SJSA1 (cell line): ENCODE results near the gene NDUFA7. TPM values are rescaled to one million over a fixed set of nuclear protein-coding genes. Genes with fewer than 3 reads are reported as not detected.

Source experiments
- DNase-seq, 2 experiments: peaks; one replicate each; pipeline ENCODE4 v3.0.0-alpha.2; 2015 to 2020; ENCODE audit warnings: low spot score in 2 of 2, low read depth in 1 of 2
- H3K27ac ChIP-seq: fragments of 250-450 bp; sonication (Bioruptor Pico); 2 replicates; pipeline ENCODE4 v1.5.1; 2020; ENCODE audit warnings: mild to moderate bottlenecking, moderate library complexity
- H3K27me3 ChIP-seq: fragments of 250-450 bp; sonication (Bioruptor Pico); replicated peaks from 2 replicates; pipeline ENCODE4 v1.5.1; 2020; ENCODE audit warnings: mild to moderate bottlenecking, moderate library complexity
- H3K36me3 ChIP-seq: fragments of 250-450 bp; sonication (Bioruptor Pico); 2 replicates; pipeline ENCODE4 v1.5.1; 2020; ENCODE audit warnings: mild to moderate bottlenecking
- H3K4me1 ChIP-seq: fragments of 250-450 bp; sonication (Bioruptor Pico); replicated peaks from 2 replicates; pipeline ENCODE4 v1.6.1; 2021; ENCODE audit warnings: mild to moderate bottlenecking
- H3K4me3 ChIP-seq: fragments of 250-450 bp; sonication (Bioruptor Pico); 2 replicates; pipeline ENCODE4 v1.5.1; 2020; ENCODE audit warnings: mild to moderate bottlenecking
- H3K9me3 ChIP-seq: fragments of 250-450 bp; sonication (Bioruptor Pico); replicated peaks from 2 replicates; pipeline ENCODE4 v1.5.1; 2020; ENCODE audit warnings: mild to moderate bottlenecking
- total RNA-seq: library from RNA; depleted of rRNA; stranded (reverse); fragments of >200 nt; shearing (Covaris generic); gene quantifications from 2 replicates; pipeline ENCODE4 v1.2.3, GENCODE V29; 2014; rRNA removed

NDUFA7 gene
- 33.5 and 58.1 TPM in 2 replicates for total RNA-seq

GRCh38 chr19:8321067-8321985, at the start of gene NDUFA7, which contains the start of gene RPS28:
NDUFA7 (minus strand) TSS chr19:8321375; CDS start chr19:8321358, 17 bp downstream.
RPS28 (plus strand) TSS chr19:8321496; CDS start chr19:8321531, 35 bp downstream.
- peak within 1 kb of the TSS; percentile 72 for H3K4me3 ChIP-seq
- H3K9me3 ChIP-seq = peaks cover 3% of the 10 kb centered on the region; the same call in 1 of the 2 replicates
- H3K27me3 ChIP-seq = no peaks in the 10 kb centered on the region
- peaks cover 51% of the 10 kb centered on the region for H3K36me3 ChIP-seq
- H3K4me1 ChIP-seq = peaks cover 21% of the 10 kb centered on the region
- H3K27ac ChIP-seq = peak within 1 kb of the TSS; percentile 74
- peak; percentile 92 to 97 for DNase-seq

GRCh38 chr19:8370176-8371010, 49.2 kb upstream of the NDUFA7 start:
- Histone ChIP-seq H3K27ac (no peak overlapping the region), H3K4me1 (peaks cover 30% of the 10 kb centered on the region), H3K36me3 (0 out of 2 replicates have a peak, but pooled peaks cover 2% of the 10 kb centered on the region), H3K9me3 (no peaks in the 10 kb centered on the region; the same call in 1 of the 2 replicates), H3K27me3 (no peaks in the 10 kb centered on the region), H3K4me3 (no peak overlapping the region)
- no peak for DNase-seq

GRCh38 chr19:8367327-8368001, 46.3 kb upstream of the NDUFA7 start:
- H3K4me3 ChIP-seq = no peak overlapping the region
- no peak overlapping the region for H3K27ac ChIP-seq
- H3K9me3 ChIP-seq = peaks cover 5% of the 10 kb centered on the region

GRCh38 chr19:8366961-8367326, 45.8 kb upstream of the NDUFA7 start:
- no peak overlapping the region for H3K27ac ChIP-seq
- peaks cover 5% of the 10 kb centered on the region for H3K9me3 ChIP-seq
- H3K36me3 ChIP-seq = no peaks in the 10 kb centered on the region
- H3K4me1 ChIP-seq = peaks cover 39% of the 10 kb centered on the region
- no peaks in the 10 kb centered on the region for H3K27me3 ChIP-seq
- no peak for DNase-seq
- H3K4me3 ChIP-seq = no peak overlapping the region

More at GRCh38 chr19:8367327-8368001, 46.3 kb upstream of the NDUFA7 start:
- Histone ChIP-seq H3K27me3 (no peaks in the 10 kb centered on the region), H3K36me3 (no peaks in the 10 kb centered on the region), H3K4me1 (peaks cover 34% of the 10 kb centered on the region)
- peak; percentile 98 to 99 for DNase-seq

- H3K4me1 ChIP-seq = peaks cover 43% of the 10 kb centered on the region
- H3K36me3 ChIP-seq = no peaks in the 10 kb centered on the region
- peaks cover 5% of the 10 kb centered on the region for H3K9me3 ChIP-seq
- DNase-seq = no peak
- H3K4me3 ChIP-seq = no peak overlapping the region
- no peaks in the 10 kb centered on the region for H3K27me3 ChIP-seq
- H3K27ac ChIP-seq = no peak overlapping the region
Observed at GRCh38 chr19:8366121-8366581, 45.0 kb upstream of the NDUFA7 start.

GRCh38 chr19:8363803-8364771, 42.9 kb upstream of the NDUFA7 start, which contains the start of gene ANGPTL4:
ANGPTL4 (plus strand) TSS chr19:8364155; CDS start chr19:8364322, 167 bp downstream.
- H3K27ac ChIP-seq = peak within 1 kb of the TSS; percentile 30; the same call in 1 of the 2 replicates
- H3K36me3 ChIP-seq = no peaks in the 10 kb centered on the region
- H3K27me3 ChIP-seq = no peaks in the 10 kb centered on the region
- DNase-seq = peak; percentile 77 to 84
- H3K4me1 ChIP-seq = peaks cover 43% of the 10 kb centered on the region
- H3K9me3 ChIP-seq = peaks cover 5% of the 10 kb centered on the region
- peak within 1 kb of the TSS; percentile 39 for H3K4me3 ChIP-seq

GRCh38 chr19:8361921-8362793, 41.0 kb upstream of the NDUFA7 start:
- Histone ChIP-seq H3K36me3 (no peaks in the 10 kb centered on the region), H3K27ac (0 out of 2 replicates have a peak overlapping the region, but pooled peaks have one; percentile 20), H3K4me3 (no peak overlapping the region), H3K9me3 (peaks cover 5% of the 10 kb centered on the region), H3K27me3 (no peaks in the 10 kb centered on the region), H3K4me1 (peaks cover 32% of the 10 kb centered on the region)
- DNase-seq = peak; percentile 84 to 95

GRCh38 chr19:8360196-8360595, 39.0 kb upstream of the NDUFA7 start:
- Histone ChIP-seq H3K27ac (no peak overlapping the region), H3K4me3 (no peak overlapping the region), H3K4me1 (peaks cover 40% of the 10 kb centered on the region), H3K9me3 (peaks cover 5% of the 10 kb centered on the region), H3K27me3 (no peaks in the 10 kb centered on the region), H3K36me3 (no peaks in the 10 kb centered on the region)
- no peak for DNase-seq

GRCh38 chr19:8358948-8359347, 37.8 kb upstream of the NDUFA7 start:
- Histone ChIP-seq H3K36me3 (no peaks in the 10 kb centered on the region), H3K27ac (no peak overlapping the region), H3K4me3 (no peak overlapping the region), H3K27me3 (no peaks in the 10 kb centered on the region), H3K9me3 (peaks cover 5% of the 10 kb centered on the region), H3K4me1 (peaks cover 45% of the 10 kb centered on the region)
- no peak for DNase-seq

- H3K4me3 ChIP-seq = no peak overlapping the region
- no peak for DNase-seq
- H3K36me3 ChIP-seq = no peaks in the 10 kb centered on the region
- H3K9me3 ChIP-seq = no peaks in the 10 kb centered on the region
- H3K27me3 ChIP-seq = no peaks in the 10 kb centered on the region
- H3K27ac ChIP-seq = no peak overlapping the region
- H3K4me1 ChIP-seq = peaks cover 40% of the 10 kb centered on the region
Observed at GRCh38 chr19:8357007-8357521, 35.9 kb upstream of the NDUFA7 start.

GRCh38 chr19:8355631-8356402, 34.6 kb upstream of the NDUFA7 start:
- H3K9me3 ChIP-seq = no peaks in the 10 kb centered on the region
- peaks cover 34% of the 10 kb centered on the region for H3K4me1 ChIP-seq
- no peaks in the 10 kb centered on the region for H3K36me3 ChIP-seq
- H3K27me3 ChIP-seq = no peaks in the 10 kb centered on the region
- H3K4me3 ChIP-seq = no peak overlapping the region
- H3K27ac ChIP-seq = peak overlapping the region; percentile 14
- peak; percentile 86 to 89 for DNase-seq
